Upper lobe of right lung (tissue), 1 donor: ENCODE measurements around the gene MIER2. TPM values are rescaled to one million over a fixed set of nuclear protein-coding genes. Genes with fewer than 3 reads are reported as not detected.

ENCODE experiments used
- ATAC-seq: fragments of 200-7000 bp; cut with Tn5 transposase; one replicate; pipeline ENCODE4 v1.9.1; 2020; ENCODE audit warnings: mild to moderate bottlenecking, moderate library complexity
- DNase-seq: peaks from one replicate; pipeline ENCODE4 v3.0.0-alpha.2; 2020
- H3K27ac ChIP-seq: fragments of 200-600 bp; one replicate; pipeline ENCODE4 v1.8.0; 2022
- H3K27me3 ChIP-seq: fragments of 200-600 bp; one replicate; pipeline ENCODE4 v1.8.0; 2022; ENCODE audit warnings: mild to moderate bottlenecking
- H3K36me3 ChIP-seq: fragments of 200-600 bp; one replicate; pipeline ENCODE4 v1.8.0; 2022
- H3K4me1 ChIP-seq: fragments of 200-600 bp; one replicate; pipeline ENCODE4 v1.8.0; 2022
- H3K4me3 ChIP-seq: fragments of 200-600 bp; one replicate; pipeline ENCODE4 v1.8.0; 2022; ENCODE audit warnings: mild to moderate bottlenecking
- H3K9me3 ChIP-seq: fragments of 200-600 bp; one replicate; pipeline ENCODE4 v1.8.0; 2022
- CTCF ChIP-seq: fragments of 200-600 bp; IDR thresholded peaks from one replicate; pipeline ENCODE4 v1.8.0; 2022; ENCODE audit warnings: antibody characterized with exemption
- intact Hi-C: fragments of 100-400 bp; cut with DNase I; formaldehyde crosslinking; loops from one replicate; pipeline ENCODE4 v1.11.0; 2022
- total RNA-seq: library from RNA; stranded (reverse); fragmentation: NEBNext Ultra II Directional; extraction: Animal tissue kit (Norgen Biotek cat#: 25700); gene quantifications from one replicate; pipeline ENCODE4 v1.2.1, GENCODE V29; 2021
- donor health status: DM: no; HTN: yes; CAD: no; lungs with severe emphysema.

The MIER2 gene
- total RNA-seq, 1 donor from 2014 or later, result 43.1 TPM

DNA sequence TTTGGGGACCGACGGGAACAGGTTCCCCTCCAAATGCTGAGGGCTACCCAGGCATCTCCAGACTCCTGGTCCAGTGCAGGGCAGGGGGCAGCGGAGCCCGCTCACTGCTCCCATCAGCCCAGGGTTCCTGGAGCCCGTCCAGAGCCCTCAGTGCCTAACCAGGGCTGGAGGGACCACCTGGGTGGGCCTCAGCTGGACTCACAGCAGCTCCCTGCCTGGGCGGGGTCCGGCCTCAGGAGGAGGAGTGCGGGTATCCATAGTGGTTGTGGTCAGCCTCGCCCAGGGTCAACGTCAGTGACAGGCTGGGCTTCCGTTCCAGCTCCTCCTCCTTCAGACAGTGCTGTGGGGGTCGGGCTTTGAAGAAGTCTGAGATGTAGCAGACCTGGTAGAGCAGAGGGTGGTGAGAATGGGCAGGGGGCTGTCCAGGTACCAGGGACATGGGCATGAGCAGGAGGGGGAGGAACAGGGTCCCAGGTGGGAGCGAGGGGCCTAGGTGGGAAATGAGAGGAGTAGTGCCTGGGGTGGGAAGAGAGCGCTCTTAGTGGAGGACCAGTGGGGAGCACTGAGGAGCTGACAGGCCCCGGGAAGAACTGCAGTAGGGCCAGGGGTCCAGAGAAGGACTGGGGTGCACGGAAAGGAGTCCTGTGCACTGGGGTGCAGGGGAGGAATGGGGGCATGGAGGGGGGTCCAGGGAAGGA lies 63.3 kb downstream of the MIER2 start:
- Histone ChIP-seq H3K9me3 (no peaks in the 10 kb centered on the region), H3K4me3 (no peak overlapping the region), H3K4me1 (no peaks in the 10 kb centered on the region), H3K27me3 (peaks cover 13% of the 10 kb centered on the region), H3K36me3 (no peaks in the 10 kb centered on the region), H3K27ac (no peak overlapping the region)
- TF ChIP-seq CTCF, result no peak
- ATAC-seq (peak; percentile 25), DNase-seq (peak; percentile 59)
- intact Hi-C loops, result no loop called here

DNA sequence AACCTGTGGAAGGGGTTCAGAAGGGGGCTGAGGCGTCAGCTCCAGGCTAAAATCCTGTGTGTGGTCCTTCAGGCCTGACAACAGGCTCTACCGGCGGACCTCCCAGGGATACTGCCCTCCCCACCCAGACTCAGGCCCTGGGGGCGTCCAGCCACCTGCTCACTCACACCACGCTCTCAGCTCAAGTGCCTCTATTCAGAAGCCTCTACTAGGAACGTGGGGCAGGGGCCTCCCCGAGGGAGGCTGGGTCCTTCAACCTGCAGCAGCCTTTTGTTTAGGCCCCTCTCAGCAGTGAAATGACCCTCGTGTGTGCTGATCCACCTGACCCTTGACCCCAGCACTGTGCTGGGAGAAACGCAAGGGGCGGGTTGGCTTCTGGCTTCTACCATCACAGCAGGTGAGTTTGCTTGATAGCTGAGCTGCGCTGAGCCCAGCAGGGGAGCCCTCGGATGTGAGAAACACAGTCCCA lies 64.0 kb downstream of the MIER2 start:
- H3K4me3 ChIP-seq, result no peak overlapping the region
- no peaks in the 10 kb centered on the region for H3K4me1 ChIP-seq
- DNase-seq (peak; percentile 51), ATAC-seq (no peak)
- no peaks in the 10 kb centered on the region for H3K36me3 ChIP-seq
- no peak for TF ChIP-seq CTCF
- intact Hi-C loops, result no loop called here
- no peaks in the 10 kb centered on the region for H3K9me3 ChIP-seq
- H3K27me3 ChIP-seq, result peaks cover 13% of the 10 kb centered on the region
- no peak overlapping the region for H3K27ac ChIP-seq

- Histone ChIP-seq H3K4me3 (no peak overlapping the region), H3K36me3 (no peaks in the 10 kb centered on the region), H3K27ac (no peak overlapping the region), H3K4me1 (no peaks in the 10 kb centered on the region), H3K9me3 (no peaks in the 10 kb centered on the region), H3K27me3 (peaks cover 13% of the 10 kb centered on the region)
- no peak for TF ChIP-seq CTCF
- DNase-seq (no peak), ATAC-seq (no peak)
- intact Hi-C loops, result no loop called here
Measured at GRCh38 chr19:279656-280055, 64.9 kb downstream of the MIER2 start.

GRCh38 chr19:279231-279630 lies 65.4 kb downstream of the MIER2 start:
- H3K4me3 ChIP-seq, result no peak overlapping the region
- intact Hi-C loops, result no loop called here
- peak; percentile 31 for DNase-seq
- H3K9me3 ChIP-seq, result no peaks in the 10 kb centered on the region
- H3K27me3 ChIP-seq, result peaks cover 13% of the 10 kb centered on the region
- no peak for ATAC-seq
- no peak for TF ChIP-seq CTCF
- H3K27ac ChIP-seq, result no peak overlapping the region
- H3K36me3 ChIP-seq, result no peaks in the 10 kb centered on the region
- no peaks in the 10 kb centered on the region for H3K4me1 ChIP-seq

DNA sequence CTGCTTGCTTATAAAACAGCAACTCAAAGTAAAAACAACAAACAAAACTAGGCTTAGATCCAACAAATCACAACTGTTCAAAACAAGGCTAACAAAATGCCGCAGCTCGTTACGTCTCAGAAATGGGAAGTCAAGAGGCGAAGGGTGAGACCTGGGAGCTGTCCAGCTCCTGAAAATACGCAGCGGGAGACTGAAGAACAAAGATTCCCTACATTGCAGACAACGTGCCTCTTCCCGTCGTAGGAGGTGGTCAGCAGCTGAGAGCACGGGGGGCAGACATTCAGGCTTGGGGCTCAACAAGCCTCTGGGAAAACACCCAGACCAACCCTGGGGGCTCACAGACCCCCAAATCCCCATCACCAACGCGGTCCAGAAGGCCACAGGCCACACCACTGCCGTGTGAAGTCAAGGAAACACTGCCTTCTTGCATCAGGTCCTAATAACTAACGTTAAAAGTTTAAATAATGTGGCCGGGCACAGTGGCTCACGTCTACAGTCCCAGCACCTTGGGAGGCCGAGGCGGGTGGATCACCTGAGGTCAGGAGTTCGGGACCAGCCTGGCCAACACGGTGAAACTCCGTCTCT lies 66.9 kb downstream of the MIER2 start:
- Histone ChIP-seq H3K4me3 (no peak overlapping the region), H3K27ac (no peak overlapping the region), H3K4me1 (no peaks in the 10 kb centered on the region), H3K36me3 (no peaks in the 10 kb centered on the region), H3K9me3 (no peaks in the 10 kb centered on the region), H3K27me3 (peaks cover 13% of the 10 kb centered on the region)
- no peak for DNase-seq
- no peak for ATAC-seq
- intact Hi-C loops, result no loop called here
- TF ChIP-seq CTCF, result no peak
